Spleen (tissue), 11 donors: ENCODE results near the gene NOP14. TPM values are rescaled to one million over a fixed set of nuclear protein-coding genes. Genes with fewer than 3 reads are reported as not detected.

Experiments
- DNase-seq: peaks from one replicate; pipeline ENCODE4 v3.0.0-alpha.2; 2020
- H3K27ac ChIP-seq, 8 donors: fragments of 200-600 bp; sonication (generic) in 7 of 8; 1 replicate in 4 of 8; 2 replicates in 4 of 8; pipeline versions ENCODE4 v1.5.0 to v1.8.0; 2016 to 2021; ENCODE audit warnings: inconsistent platforms in 4 of 8, mild to moderate bottlenecking in 4 of 8, moderate library complexity in 1 of 8
- H3K27me3 ChIP-seq, 7 donors: fragments of 200-600 bp; sonication (generic) in 6 of 7; replicated peaks in 1 of 7; 1 replicate in 4 of 7; 2 replicates in 3 of 7; pipeline versions ENCODE4 v1.5.0 to v1.8.0; 2016 to 2021; ENCODE audit warnings: inconsistent platforms in 3 of 7, mild to moderate bottlenecking in 1 of 7
- H3K36me3 ChIP-seq, 6 donors: fragments of 200-600 bp; sonication (generic) in 5 of 6; 1 replicate in 4 of 6; 2 replicates in 2 of 6; pipeline versions ENCODE4 v1.5.0 to v1.8.0; 2016 to 2021; ENCODE audit warnings: inconsistent platforms in 2 of 6
- H3K4me1 ChIP-seq, 6 donors: fragments of 200-600 bp; sonication (generic) in 5 of 6; 1 replicate in 3 of 6; 2 replicates in 3 of 6; pipeline versions ENCODE4 v1.5.0 to v1.8.0; 2016 to 2021; ENCODE audit warnings: inconsistent platforms in 3 of 6
- H3K4me3 ChIP-seq, 8 donors: fragments of 200-600 bp; sonication (generic) in 7 of 8; 1 replicate in 4 of 8; 2 replicates in 4 of 8; pipeline versions ENCODE4 v1.5.0 to v1.8.0; 2016 to 2021; ENCODE audit warnings: inconsistent platforms in 4 of 8, mild to moderate bottlenecking in 4 of 8, moderate library complexity in 2 of 8
- H3K9me3 ChIP-seq, 8 donors: fragments of 200-600 bp; sonication (generic) in 7 of 8; 1 replicate in 4 of 8; 2 replicates in 4 of 8; pipeline versions ENCODE4 v1.5.0 to v1.8.0; 2016 to 2021; ENCODE audit warnings: inconsistent platforms in 4 of 8
- POLR2A ChIP-seq, 3 donors: fragments of 450-650 bp; IDR thresholded peaks; one replicate each; pipeline ENCODE4 v1.5.1; 2017; ENCODE audit warnings: antibody characterized with exemption in 3 of 3, mild to moderate bottlenecking in 1 of 3
- POLR2AphosphoS5 ChIP-seq, 3 donors: sonication (generic); formaldehyde crosslinking; IDR thresholded peaks; one replicate each; pipeline ENCODE4 v1.5.1; 2017; ENCODE audit warnings: antibody characterized with exemption in 3 of 3
- WGBS, 5 donors: extraction: QIAGEN DNeasy Blood & Tissue Kit in 3 of 5; methylation state at CpG; one replicate each; pipeline versions ENCODE4 v1.1.5 to v1.1.7; 2013 to 2018; 5-methylcytosine and 5-hydroxymethylcytosine counted together
- intact Hi-C: fragments of 100-400 bp; cut with DNase I; formaldehyde crosslinking; loops from one replicate; pipeline ENCODE4 v1.15.0; 2023; ENCODE audit warnings: low total_unique reads
- polyA plus RNA-seq, 3 donors: library from polyadenylated mRNA; stranded (reverse); fragments of 200-250 nt; gene quantifications; one replicate each; pipeline ENCODE4 v1.2.1, GENCODE V29; 2013
- total RNA-seq, 7 donors: library from RNA; depleted of rRNA in 3 of 7; stranded (reverse); fragments of >200 nt in 3 of 7; fragmentation: NEBNext Ultra II Directional in 4 of 7; extraction: Animal tissue kit (Norgen Biotek cat#: 25700) in 4 of 7; gene quantifications; one replicate each; pipeline versions ENCODE4 v1.1.0 to v1.2.1, GENCODE V29; 2016 to 2021
- TF ChIP-seq, protein P1 (sequence below), 11 experiments: fragments of 200-600 bp in 7 of 11; fragments of 450-650 bp in 4 of 11; sonication (generic) in 4 of 11; IDR thresholded peaks in 8 of 11; conservative IDR thresholded peaks in 3 of 11; 1 replicate in 7 of 11; 2 replicates in 4 of 11; pipeline versions ENCODE4 v1.4.0 to v1.8.0; 2016 to 2021; ENCODE audit warnings: antibody characterized with exemption in 11 of 11, inconsistent platforms in 4 of 11, mild to moderate bottlenecking in 1 of 11
- donor health status: healthy with polysubstance abuse.
- donor health status: DM: no; HTN: no; CAD: no; lungs with moderate emphysema.
- donor health status: DM: no; HTN: no; CAD: no.
- donor health status: Bipolar disorder and iron deficiency.
- donor health status: healthy.
- donor health status: DM: no; HTN: no; CAD: no.
- donor health status: DM: yes; HTN: yes; CAD: no.

Gene NOP14
- total and polyA plus RNA-seq, 10 donors = 10.2 to 30.5 (median 22.1) TPM

DNA sequence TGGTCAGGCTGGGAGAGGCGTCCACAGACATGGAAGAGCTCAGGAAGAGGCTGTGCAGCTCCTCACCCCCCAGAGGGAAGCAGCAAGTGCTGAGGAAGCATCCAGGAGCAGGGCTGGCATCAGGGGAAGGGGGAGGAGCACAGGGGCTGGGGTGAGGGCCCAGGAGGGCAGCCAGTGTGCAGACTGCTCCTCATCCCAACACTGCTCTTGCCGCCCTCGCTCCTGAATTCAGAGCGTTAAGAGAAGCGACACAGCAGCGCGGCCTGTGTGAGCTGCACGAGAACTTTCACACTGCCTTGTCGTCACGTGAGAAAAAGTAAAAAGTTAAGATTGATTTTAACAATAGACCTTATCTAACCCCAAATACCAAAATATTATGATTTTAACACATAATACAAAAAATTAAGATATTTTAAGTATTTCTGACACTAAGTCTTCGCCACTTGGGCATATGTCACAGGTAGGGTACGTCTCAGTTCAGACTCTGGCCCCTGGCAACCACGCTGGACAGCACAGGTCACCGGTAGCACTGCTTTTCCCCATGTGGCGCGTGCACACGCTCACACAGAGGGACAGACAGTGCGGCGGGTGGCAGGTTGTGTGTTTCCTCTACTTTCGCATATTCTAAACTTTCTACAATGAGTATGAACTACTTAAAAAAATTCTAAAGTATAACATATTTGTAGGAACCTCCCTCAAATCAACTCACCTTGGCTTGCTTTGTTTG, 19.7 kb downstream of the NOP14 start:
- peak; percentile 65 for DNase-seq
- H3K27me3 ChIP-seq = no peaks in the 10 kb centered on the region
- no peak for TF ChIP-seq POLR2AphosphoS5 (IDR thresholded peaks at IDR 0.05)
- TF ChIP-seq, protein P1, sequence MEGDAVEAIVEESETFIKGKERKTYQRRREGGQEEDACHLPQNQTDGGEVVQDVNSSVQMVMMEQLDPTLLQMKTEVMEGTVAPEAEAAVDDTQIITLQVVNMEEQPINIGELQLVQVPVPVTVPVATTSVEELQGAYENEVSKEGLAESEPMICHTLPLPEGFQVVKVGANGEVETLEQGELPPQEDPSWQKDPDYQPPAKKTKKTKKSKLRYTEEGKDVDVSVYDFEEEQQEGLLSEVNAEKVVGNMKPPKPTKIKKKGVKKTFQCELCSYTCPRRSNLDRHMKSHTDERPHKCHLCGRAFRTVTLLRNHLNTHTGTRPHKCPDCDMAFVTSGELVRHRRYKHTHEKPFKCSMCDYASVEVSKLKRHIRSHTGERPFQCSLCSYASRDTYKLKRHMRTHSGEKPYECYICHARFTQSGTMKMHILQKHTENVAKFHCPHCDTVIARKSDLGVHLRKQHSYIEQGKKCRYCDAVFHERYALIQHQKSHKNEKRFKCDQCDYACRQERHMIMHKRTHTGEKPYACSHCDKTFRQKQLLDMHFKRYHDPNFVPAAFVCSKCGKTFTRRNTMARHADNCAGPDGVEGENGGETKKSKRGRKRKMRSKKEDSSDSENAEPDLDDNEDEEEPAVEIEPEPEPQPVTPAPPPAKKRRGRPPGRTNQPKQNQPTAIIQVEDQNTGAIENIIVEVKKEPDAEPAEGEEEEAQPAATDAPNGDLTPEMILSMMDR (IDR thresholded peaks at IDR 0.05 in 8 of 11, conservative IDR thresholded peaks at IDR 0.05 in 3 of 11) = no peak
- no peak for TF ChIP-seq POLR2A (IDR thresholded peaks at IDR 0.05)
- no peaks in the 10 kb centered on the region for H3K9me3 ChIP-seq
- 95 to 96% (median 95%) methylated on average over 19 to 20 of the region's 20 CpGs for WGBS, 5 donors
- peaks cover 6 to 100% (median 98%) of the 10 kb centered on the region in 6 donors for H3K36me3 ChIP-seq
- H3K4me3 ChIP-seq = no peak overlapping the region
- peaks cover 0 to 6% (median 0%) of the 10 kb centered on the region in 6 donors for H3K4me1 ChIP-seq
- intact Hi-C loops = no loop called here
- peak overlapping the region in 3 of 8 donors; percentile 28 to 66 (median 38) for H3K27ac ChIP-seq

- DNase-seq = peak; percentile 77
- Histone ChIP-seq H3K4me3 (no peak overlapping the region), H3K27me3 (no peaks in the 10 kb centered on the region), H3K4me1 (peaks cover 0 to 13% (median 2%) of the 10 kb centered on the region in 6 donors), H3K9me3 (no peaks in the 10 kb centered on the region), H3K27ac (peak overlapping the region in 3 of 8 donors; percentile 28 to 66 (median 38)), H3K36me3 (peaks cover 6 to 100% (median 98%) of the 10 kb centered on the region in 6 donors)
- 77 to 89% (median 81%) methylated on average over 31 of the region's 31 CpGs for whole genome bisulfite sequencing, 5 donors
- intact Hi-C loops = no loop called here
- peak in 2 of 3 donors; percentile 33 to 68 for TF ChIP-seq POLR2AphosphoS5 (IDR thresholded peaks at IDR 0.05)
- TF ChIP-seq, protein P1 (IDR thresholded peaks at IDR 0.05 in 8 of 11, conservative IDR thresholded peaks at IDR 0.05 in 3 of 11) = no peak
Measured at GRCh38 chr4:2942532-2943363, 20.5 kb downstream of the NOP14 start.

DNA sequence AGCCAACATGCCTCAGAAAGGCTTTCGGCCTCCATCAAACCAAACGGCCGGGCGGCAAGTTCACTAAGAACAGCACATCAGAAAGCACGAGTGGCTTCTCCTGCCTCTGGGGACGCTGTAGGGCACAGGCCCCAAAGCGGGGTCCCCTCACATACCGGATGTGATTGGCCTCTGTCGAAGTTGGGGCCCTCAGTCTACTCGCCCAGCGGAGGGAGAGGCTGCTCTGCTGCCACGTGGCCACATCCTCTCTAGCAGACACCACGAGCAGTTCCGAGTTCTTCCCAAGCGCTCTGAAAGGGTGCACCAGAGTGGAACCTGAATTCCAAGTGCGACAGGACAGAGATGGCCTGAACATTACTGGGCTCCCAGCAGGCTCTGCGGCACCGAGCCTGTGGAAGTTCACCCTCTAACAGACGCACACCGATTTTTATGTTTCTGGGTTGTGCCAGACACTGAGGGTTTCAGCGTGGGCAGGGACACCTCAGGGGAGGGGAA, 21.1 kb downstream of the NOP14 start:
- H3K27ac ChIP-seq = peak overlapping the region in 3 of 8 donors; percentile 28 to 66 (median 38)
- DNase-seq = peak; percentile 75
- WGBS, 5 donors = 90 to 93% (median 91%) methylated on average over 19 to 21 of the region's 21 CpGs
- peaks cover 0 to 20% (median 7%) of the 10 kb centered on the region in 6 donors for H3K4me1 ChIP-seq
- TF ChIP-seq POLR2AphosphoS5 (IDR thresholded peaks at IDR 0.05) (no peak), POLR2A (IDR thresholded peaks at IDR 0.05) (no peak)
- TF ChIP-seq, protein P1 (IDR thresholded peaks at IDR 0.05 in 8 of 11, conservative IDR thresholded peaks at IDR 0.05 in 3 of 11) = no peak
- H3K9me3 ChIP-seq = no peaks in the 10 kb centered on the region
- H3K36me3 ChIP-seq = peaks cover 6 to 100% (median 96%) of the 10 kb centered on the region in 6 donors
- no peak overlapping the region for H3K4me3 ChIP-seq
- intact Hi-C loops = no loop called here
- no peaks in the 10 kb centered on the region for H3K27me3 ChIP-seq
